HG03565 (cell line): ENCODE results near the gene RBM33.

Source experiments
- ATAC-seq: cut with Tn5 transposase; IDR thresholded peaks from one replicate; pipeline ENCODE4 v1.9.1; 2021; ENCODE audit warnings: mild to moderate bottlenecking, moderate library complexity; ENCODE audit not compliant: unreplicated experiment

RBM33 gene

DNA sequence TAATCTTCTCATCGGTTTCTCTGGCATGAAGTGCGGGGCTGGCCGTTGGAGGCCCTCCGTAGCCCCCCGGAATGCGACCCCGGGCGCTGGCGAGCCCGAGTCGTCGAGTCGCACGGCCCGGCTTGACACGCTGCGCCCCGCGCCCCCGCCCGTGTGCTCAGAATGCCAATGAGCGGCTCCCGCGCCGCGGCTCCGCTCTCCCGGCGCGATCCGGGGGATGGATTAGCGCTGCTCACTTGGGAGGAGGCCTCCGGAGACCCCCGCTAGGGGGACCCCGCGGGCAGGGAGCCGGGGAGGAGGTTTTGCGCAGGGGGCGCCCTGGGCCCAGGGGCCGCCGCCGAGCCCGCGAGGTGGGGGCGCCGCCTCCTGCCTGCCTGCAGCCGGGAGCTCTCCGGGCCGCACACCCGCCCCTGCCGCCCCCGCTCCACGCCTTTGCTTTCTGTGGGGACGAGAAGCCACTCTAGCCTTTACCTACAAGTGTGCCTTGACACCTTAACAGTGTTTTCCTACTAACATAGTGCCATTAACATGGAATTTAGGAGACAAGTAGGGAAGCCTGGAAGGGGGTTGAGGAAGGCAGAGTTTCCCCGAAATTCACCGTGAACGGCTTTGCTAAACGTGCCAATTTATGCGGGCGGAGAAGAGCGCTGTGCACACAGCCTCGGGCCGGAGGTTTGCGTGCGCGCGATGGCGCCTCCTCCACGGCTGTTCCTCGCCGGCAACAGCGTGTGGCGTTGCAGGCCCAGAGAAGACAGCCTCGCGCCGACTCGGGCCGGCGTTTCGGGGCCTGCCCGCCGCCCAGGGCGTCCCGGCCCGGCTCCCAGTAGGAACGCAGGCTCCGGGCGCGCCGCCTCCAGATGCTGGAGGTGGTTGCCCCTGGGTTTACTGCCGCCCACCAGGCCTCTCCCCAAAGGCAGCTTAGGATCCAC is 160.7 kb downstream of the RBM33 start:
- no peak for ATAC-seq

DNA sequence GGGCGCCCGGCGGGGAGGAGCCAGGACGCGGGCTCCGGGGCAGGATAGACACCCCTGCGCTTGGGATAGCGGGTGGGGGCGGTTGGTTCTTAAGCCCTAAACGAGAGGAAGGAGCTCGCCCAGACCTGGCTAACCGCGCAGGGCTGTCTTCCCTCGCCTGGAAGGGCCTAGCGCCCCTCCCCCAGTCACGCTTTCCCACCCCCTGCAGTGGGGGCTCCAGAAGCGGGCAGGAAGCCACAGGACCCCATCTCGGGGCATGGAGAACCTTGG is 161.3 kb downstream of the RBM33 start:
- ATAC-seq, result no peak

DNA sequence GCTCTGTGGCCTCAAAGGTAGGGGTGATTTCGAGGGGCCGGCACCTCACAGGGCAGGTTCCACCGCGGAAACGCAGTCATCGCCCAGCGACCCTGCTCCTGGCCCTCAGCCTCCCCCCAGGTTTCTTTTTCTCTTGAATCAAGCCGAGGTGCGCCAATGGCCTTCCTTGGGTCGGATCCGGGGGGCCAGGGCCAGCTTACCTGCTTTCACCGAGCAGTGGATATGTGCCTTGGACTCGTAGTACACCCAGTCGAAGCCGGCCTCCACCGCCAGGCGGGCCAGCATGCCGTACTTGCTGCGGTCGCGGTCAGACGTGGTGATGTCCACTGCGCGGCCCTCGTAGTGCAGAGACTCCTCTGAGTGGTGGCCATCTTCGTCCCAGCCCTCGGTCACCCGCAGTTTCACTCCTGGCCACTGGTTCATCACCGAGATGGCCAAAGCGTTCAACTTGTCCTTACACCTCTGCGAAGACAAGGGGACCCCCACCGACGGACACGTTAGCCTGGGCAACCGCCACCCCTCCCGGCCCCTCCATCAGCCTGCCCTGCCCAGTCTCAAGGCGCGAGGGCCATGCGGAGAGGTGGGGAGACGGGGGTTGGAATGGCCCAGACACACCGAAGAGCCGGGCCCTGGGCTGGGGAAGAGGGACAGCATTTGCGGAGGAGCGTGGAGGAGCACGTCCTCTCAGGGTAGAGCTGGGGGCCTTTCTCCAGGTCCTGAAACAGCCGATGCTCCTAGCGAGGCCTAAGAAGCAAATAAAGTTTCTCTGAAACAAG is 161.8 kb downstream of the RBM33 start:
- ATAC-seq, result no peak

DNA sequence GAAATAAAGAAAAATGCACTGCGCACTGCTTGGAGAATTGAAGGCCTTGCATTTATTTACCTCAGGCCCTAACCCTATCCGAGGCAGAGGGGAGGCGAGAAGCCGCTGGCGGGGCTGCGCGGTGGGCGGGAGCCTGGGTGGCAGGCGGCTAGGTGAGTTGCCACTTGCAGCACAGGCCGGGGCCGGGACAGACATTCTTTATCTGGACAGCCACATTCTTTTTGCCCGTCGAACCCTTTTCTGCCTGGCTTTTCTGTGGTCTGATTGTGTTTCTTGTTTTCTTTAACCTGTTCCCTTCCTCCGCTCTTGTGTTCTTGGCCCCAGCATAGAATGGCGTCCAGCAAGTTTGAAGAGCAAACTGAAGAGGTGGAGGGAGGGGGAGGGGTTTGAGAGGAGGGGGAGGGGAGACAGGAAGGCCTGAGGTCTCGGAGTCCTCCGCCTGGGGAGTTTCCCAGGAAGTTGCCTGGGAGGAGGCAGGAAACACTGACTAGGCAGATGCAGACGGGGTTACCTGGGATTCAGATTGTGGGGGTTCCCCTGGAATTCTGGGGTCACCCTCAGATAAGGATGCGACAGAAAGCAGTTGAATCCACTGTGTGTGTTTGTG is 162.7 kb downstream of the RBM33 start:
- ATAC-seq, result no peak

DNA sequence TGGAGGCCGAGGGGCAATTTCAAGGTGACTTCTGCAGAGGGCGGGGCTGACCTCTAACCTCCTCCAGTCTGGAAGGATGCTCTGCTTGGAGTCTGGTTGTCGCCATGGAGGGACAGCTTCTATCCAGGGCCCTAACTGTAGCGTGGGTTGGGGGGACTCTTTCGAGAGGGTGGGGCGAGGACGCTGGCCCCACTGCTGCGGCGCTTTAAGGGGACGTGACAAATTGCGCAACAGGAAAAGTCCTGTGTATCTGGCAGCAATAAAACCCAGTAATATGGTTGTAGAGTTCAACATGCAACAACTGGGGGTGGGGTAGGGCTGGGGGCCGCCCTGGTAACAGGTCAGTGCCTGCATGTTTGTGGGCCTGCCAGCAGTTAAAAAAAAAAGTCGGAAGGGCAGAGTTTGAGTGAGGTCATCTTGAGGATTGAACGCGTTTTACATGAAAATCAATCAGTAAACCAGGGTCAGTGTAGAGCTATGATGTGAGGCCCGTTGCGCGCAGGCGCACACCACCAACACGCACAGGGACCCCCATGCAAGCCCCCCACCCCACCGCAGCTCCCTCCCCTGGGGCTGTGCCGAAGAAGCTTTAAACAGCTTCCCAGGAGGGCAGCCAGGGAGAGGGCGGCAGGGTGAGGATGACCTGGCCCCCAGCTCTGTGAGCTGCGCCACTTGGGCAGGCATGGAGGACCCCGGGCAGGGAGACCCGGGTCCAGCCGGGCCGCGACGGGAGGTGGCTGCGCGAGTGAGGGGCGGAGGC is 163.5 kb downstream of the RBM33 start:
- ATAC-seq, result no peak

DNA sequence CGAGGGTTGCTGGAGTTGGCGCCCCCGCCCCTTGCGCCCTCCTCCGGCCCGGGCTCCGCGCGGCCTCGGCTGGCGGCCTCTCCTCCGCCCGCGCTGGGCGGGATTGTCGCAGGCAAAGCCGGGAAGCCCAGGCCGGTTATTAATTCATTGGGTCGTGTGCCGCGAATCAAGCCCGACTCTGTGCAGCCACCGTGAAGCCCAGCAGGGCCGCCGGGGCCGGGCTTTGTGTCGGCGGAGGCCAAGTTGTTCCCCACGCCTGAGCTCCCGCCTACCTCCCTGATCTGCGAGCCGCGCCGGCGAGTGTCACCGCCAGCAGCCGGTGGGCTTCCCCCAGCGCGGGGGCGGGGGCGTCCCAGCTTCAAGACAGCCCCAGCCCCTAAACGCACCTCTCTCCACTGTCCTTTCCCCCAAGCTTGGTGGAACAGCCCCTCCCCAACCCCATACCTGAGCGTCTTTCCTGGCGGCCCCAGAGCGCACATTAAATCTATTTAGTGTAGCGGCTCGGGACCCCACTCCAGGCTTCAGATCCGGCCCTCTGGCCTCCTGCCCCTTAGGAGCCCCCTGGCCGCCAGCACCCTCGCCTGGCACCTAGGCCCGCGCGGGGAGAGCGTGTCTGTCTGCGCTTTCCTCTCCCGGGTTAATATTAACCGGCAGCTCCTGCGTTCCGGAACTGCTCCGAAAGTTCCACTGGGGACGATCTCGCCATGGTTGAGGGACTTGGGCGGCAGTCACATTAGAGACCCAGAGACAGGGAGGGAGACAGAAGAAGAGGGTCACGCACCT is 164.3 kb downstream of the RBM33 start:
- no peak for ATAC-seq

DNA sequence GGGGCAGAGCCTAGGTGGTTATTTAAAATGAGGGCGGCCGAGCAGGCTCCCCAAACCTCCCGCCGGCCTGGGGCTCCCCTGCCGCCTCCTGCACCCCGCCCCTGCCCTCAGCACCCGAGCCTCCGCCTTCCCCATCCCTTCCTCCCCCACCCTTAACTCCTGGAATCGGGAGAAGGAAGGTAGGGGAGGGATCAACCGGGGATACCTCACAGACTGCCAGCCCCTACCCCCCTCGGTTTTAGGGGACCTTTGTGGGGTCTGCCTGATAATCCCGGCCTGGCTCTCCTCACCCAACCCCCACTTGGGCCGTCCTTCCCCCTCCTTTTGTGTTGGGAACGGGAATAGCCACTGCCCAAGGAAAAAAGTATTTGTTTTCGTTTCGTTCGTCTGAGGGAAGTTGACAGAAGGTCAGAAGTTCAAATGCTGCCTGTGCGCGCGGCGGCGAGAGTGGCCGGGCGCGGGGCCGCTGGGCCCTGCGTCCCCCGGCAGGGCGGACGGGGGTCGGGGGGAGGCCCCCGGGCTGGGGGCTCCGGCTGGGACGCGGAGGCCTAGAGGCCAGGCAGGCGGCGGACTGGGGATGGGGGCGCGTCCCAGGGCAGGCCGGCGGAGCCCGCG is 165.0 kb downstream of the RBM33 start:
- no peak for ATAC-seq

DNA sequence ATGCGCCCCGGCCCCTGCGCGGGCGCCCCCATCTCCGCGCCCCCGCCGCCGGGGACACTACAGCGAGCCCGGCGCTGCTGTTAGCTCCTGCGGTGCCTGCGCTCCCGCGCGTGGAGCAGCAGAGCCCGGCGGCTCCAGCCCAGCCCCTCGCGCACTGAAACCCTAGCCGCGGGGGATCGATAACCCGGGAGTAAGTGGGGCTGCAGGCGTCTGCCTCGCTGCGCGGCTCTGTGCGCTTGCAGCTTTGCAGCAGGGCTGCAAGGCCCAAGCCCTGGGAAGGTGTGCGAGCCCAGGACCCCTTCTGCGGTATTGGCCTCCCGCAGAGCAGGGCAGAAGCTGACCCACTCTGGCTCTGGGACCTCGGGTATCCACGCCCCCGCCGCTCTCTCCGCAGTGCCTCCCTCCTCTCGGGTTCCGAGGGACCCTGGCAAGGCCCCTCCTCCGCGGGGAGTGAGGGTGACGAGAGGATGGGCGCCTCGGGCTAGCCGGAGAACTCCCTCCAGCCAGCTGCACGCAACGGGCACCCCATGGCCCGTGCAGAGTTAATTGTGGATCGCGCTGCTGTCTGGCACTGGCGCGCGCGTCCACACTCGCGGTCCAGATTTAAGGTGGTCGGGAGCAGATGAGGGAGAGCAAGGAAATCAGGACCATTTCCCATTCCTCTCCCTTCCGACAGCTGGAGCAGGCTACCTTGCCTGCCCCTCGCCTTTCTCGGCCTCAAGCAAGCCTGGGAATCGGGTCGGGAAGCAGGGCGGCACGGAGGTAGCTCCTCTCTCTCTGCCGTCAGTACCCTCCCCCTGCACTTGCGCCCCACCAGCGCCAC is 165.7 kb downstream of the RBM33 start:
- no peak for ATAC-seq

DNA sequence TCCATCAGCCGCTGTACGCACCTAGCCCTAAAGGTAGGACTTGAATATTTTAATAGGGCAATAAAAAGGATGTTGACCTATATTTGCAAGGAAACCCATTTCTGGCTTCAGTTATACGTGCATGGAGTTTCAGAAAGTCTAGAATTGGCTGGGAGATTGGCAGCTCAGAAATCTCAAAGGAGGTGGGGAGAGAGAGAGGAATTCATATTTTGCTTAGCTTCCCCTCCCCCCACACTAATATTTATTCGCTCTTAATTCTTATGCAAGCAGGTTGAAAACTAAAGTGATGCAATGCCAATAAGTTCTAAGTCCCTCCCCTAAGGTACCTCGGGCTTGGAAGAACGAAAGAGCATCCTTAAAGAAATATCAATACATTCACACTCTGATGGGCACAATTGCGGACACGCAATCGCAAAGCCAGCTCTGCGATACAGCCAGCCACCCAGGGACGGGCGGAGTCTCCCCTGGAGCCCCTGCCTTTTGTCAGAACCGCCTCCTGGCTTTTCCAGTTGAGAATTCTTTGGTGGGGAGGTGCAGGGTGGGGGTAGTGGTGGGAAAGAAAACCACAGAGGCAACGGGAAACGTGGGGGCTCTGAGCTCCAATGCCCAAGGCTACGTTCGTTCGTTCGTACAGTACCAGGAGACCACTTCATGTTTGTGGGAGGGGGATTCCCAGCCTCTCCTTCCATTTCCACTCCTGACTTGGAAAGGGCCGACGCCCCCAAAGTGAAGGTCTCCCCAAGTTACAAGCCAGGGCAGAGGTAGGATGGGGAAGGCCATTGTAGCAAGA is 166.5 kb downstream of the RBM33 start:
- no peak for ATAC-seq

DNA sequence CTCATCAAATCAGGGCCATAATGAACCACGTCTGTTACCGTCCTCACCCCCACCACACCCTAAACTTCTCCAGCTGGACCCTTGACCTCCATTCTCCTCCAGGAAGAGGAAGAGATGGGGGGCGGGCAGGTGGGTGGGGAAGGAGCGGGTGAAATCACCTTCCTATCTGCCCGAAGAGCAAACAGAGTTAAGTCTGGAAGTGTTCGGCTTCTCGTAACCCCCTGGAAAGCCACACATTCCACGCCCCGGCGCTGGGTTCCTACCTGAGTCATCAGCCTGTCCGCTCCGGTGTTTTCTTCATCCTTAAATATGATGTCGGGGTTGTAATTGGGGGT is 167.1 kb downstream of the RBM33 start:
- no peak for ATAC-seq

DNA sequence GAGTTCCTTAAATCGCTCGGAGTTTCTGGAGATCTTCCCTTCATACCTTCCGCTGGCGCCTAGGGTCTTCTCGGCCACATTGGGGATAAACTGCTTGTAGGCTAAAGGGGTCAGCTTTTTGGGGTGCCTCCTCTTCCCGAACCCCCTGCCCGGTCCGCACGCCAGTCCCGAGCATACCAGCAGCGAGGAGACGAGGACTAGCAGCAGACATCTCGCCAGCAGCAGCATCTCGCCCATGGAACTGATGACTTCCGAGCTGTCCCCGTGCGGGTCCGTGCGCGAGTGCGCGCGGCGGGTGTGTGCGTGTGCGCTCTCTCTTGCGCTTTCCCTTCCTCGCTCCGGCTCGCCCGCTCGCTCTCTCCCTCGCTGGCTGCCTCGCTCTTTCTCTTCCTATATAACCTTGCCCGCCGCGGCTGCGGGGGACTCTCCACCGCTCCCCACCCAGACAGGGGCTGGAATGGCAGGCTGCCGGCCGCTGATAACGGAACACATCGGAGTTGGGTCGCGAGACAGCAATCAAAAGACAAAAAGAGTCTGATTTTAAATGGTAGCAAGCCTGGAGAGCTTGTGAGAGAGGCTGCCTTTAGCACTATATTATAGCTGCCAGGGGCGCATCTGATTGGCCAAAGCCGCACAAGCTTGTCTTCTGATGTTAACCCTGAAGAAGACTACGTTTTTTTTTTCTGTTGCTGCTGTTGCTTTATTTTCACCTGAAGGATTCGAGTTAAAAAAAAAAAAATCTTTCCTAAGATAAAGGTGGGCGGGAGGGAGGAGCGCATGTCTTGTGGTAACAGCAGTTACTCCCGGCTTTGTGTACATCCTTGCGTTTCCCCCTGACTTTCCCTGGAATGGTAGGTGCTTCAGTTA is 167.7 kb downstream of the RBM33 start, which contains the start of gene SHH:
Gene SHH, minus strand, starts transcription at position 569 of the 867 bp plus-strand sequence. Its CDS starts 341 bp downstream, at position 228.
- no peak for ATAC-seq

DNA sequence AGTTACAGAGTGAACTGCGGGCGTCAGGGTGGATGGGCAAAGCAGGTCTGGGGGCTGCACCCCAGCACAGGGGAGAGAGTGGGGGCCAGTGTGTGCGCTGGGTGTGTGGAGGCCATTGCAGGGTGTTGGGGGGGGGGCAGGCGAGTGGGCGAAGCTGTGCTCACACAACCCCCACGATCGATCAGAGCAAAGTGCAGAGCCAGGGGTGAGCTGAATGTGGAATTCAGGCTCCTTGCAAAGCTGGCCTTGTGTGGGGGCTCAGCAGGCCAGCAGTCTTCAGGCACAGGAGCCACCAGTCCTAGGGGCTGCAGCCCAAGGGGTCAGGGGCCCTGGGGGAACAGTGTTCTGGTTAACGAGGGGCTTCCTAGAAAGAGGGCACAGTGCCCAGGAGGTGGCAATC is 168.7 kb downstream of the RBM33 start:
- no peak for ATAC-seq

DNA sequence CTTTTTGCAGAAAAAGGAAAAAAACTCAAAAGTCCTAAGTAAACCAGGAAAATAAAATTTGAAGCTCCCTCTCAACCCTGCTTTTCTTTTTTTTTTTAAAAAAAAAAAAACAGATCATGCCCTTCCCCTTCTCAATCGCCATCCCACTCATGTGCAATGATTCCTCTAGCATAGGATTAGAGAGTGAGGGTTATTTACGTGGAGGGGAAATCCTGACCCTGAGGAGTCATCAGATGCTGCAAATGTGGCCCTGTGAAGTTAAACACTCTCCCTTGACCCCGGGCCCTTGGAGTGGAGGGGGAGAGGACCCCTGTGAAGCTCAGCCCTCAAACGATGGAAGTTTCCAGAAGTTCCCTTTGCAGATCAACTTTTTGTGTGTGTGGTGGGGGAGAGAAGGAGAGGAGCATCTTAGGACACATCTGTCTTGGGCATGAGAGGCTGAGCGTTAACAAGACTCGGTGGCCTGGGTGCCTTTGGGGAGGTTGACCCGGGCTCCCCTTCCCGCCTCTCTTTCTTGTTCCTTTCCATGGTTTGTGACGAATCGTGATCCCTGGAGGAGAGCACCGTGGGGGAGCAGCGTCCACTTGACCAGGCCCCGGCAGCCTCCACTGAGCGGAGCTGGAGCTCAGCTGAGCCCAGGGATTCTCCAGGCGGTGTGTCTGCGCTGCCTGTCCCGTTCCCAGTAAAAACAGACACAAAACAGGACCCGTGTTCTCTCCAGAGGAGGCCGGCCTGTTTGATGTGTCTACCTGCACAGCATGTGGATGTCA is 169.3 kb downstream of the RBM33 start:
- no peak for ATAC-seq

DNA sequence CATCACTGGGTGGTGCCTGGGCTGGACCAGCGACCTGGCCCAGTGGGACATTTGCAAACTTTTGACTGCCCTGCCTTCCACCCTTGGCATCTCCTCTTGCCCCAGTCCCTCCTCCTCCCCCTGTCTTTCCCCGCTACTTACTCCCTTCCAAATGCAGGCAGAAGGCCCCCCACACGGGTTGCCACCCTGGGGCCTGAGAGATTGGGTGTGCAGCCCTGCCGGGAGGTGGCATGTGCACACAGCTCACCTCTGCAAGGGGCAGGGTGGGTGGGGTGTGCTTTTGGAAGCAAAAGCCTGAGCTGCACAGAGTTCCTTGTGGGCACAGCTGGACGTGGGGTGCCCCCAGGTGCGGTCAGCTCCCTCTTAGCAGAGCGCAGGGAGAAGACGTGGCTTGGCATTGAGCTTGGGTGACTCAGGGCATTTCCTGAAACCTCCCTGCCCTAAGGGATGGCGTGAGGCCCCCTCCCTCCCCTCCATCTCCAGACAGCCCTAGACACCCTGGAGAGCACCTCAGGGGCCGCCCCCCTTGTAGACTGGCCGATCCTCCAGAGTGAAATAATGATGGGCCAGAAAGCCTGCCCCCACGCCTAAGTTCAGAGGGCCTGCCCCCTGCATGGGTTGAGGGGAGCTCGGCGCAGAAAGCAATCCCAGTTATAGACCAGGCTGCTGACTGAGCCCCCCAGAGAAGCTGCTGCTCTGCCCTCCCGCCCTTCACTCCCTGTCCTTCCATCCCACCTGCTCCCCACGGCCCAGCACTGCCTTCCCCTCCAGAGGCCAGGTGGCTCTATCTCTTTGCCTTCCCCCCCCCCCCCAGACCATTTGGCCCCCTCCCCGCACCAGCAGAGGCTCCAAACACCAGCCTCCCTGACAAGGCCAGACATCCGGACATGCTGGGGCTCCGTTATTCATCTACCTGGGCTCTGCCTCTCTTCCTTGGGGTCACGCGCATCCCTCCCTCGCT is 170.1 kb downstream of the RBM33 start:
- ATAC-seq, result no peak
